A204.1 (cell line): Measurements from ENCODE around the gene MYL6.
"Not testable (repeated sequence)": the region's sequence is repeated elsewhere in the genome, so short reads cannot be mapped to it uniquely, and the experiment has no call there.

Experiments used
- FAIRE-seq: peaks from 2 replicates; lab custom pipeline; 2012; peaks lifted over from hg19 to GRCh38; lab: Jason Lieb, UNC

Gene MYL6

DNA sequence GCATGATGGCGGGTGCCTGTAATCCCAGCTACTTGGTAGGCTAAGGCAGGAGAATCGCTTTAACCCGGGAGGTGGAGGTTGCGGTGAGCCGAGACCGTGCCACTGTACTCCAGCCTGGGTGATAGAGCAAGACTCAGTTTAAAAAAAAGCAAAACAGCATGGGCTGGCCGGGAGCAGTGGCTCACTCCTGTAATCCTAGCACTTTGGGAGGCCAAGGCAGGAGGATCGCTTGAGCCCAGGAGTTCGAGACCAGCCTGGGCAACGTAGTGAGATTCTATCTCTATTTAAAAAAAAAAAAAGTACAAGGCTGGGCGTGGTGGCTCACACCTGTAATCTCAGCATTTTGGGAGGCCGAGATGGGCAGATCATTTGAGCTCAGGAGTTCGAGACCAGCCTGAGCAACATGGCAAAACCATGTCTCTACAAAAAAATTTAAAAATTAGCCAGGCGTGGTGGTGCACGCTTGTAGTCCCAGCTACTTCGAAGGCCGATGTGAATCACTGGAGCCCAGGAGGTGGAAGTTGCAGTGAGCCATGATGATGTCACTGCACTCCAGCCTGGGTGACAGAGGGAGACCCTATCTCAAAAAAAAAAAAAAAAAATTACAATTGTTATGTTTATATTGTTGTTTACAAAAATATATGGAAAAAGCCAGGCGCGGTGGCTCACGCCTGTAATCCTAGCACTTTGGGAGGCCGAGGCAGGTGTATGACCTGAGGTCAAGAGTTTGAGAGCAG is 1.5 kb upstream of the MYL6 start:
- FAIRE-seq, result not testable (repeated sequence)

- no peak for FAIRE-seq
Measured at GRCh38 chr12:56157201-56158028, 744 bp upstream of the MYL6 start.

DNA sequence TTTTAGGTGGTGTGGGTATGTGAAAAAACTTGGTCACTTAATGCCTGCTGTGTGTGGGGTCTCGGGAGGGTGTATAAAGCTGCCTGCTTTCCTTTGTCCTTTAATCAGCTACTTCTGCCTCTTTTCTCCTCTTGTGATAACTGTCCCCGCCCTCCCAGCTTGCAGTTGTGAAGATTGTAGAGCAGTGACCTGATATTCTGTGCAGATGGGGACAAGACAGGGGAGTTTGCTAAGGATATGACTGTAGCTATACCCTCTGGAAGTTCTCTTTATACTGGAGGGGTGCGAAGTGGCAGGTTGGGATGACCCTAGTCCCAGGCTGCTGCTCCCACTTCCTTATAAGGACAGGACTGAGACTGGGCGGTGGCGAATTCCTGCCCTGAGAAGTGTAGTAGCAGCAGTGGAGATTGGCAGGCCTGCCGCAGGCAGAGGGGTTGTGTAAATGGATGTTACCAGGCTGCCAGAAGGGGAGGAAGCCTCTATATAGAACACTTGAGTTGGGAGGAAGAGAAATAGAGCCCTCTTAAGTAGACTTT is 835 bp downstream of the MYL6 start:
- no peak for FAIRE-seq

- no peak for FAIRE-seq
Measured at GRCh38 chr12:56159482-56160192, 1.5 kb downstream of the MYL6 start.

DNA sequence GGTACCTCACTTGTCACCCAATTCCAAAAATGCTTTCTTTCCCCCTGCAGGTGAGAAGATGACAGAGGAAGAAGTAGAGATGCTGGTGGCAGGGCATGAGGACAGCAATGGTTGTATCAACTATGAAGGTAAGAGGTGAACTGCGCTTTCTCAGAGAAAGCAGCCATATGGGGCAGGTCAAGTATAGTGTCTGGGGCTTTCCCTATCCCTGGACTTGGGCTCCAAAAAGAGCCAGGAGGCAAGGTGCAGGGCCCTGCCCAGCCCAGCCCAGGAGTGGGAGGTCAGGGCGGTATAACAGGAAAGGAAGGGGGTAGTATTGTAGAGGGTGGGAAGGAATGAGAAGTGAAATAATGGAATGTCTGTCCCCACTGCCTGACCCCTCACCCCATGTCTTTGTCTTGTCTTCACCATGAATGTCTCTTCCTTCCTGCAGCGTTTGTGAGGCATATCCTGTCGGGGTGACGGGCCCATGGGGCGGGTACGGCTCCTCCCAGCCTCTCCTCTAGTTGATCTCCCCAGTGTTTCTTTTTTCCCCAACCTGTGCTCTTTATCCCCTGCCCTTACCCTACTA is 2.1 kb downstream of the MYL6 start:
- FAIRE-seq, result no peak

DNA sequence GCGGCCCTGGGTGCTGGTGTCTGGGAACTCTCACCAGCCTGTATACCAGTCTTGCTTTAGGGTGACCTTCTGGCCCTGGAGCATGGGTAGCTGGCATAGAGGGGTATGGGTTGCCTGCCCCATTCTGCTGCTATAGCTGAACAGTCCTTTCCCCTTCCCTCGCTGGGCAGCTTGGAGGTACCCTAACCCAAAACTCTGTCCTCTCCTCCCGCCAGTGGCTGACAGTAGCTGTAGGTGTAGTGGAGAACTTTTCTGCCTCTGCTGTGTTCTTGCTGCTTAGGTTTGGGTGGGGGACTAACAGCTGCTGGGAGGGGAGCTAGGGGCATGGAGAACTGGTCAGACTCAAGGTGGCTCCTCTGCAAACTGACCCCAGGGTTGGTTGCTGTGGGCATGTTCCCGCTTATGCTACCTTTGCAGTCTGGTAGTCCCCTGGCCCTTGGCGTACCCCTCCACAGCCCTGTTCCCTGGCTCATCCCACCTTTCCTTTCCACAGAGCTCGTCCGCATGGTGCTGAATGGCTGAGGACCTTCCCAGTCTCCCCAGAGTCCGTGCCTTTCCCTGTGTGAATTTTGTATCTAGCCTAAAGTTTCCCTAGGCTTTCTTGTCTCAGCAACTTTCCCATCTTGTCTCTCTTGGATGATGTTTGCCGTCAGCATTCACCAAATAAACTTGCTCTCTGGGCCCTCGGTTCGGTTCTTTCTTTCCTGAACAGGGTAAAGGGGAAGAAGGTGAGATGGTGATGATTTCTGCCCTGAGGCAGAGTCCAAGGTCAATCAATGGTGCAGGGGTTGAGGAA is 2.9 kb downstream of the MYL6 start:
- no peak for FAIRE-seq

DNA sequence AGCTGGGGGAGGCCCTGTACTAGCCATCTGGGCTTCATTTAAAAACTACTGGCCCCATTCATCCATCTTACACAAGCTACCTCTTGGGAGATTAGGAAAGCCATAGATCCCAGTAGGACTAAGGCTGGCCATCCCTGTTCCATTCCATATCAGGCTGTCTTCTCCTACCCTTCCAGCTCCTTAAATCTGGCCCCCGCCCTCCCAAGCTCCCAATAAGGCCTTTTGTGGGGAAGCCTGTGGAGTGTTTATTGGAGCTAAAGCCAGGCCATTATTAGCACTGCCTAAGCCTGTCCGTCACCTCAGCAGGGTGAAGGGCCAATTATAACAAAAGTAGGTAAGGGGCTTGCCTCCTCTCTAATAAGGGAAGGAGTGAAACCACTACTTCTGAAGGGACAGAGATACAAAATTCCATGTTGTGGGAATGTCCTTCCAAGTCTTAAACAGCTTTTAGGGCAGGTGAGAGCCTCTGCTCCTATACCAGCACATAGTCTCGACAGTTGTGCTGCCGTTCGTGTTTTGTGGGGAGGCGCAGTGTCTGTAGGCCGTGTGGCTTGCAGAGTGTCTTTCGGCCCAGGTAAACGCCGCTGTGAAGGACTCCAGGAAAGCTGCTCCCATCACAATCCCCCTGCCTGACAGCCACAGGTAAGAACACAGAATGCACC is 3.7 kb downstream of the MYL6 start:
- FAIRE-seq, result no peak

DNA sequence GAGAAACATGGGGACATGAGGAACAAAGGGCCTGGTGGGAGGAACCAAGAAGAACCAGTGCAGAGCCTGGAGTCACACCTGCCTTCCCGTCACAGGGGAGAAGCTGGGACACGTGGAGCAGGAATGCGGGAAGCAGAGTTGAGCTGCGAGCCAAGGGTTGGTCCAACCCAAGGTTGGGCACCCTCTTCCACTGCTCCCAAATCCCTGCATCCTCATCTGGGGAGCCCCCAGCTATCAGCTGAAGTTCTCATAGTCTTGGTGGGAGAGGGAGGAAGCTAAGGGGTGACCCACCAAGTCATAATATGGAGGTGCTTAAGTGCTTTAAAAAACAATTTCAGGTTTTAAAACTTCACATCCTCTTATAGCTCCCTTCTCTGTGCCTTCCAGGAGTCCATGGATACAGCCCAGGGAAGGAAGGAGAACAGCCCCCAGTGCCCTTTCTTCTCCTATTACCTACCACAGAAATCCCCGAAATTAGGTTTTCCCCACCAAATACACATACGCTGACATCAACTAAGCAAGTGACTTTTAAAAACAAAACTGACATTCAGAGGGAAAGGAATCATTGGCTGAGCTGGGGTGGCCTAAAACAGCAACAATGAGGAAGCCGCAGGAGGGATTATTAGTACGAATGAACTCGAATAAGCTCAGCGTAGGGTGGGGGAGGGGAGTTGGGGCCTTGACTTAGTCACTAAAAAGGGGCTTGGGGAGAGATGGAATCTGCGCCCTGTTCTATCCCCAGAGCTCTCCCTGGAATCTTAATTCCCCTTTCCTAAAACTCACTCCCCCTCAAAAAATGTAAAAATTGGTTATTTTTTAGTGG is 4.5 kb downstream of the MYL6 start:
- FAIRE-seq, result no peak

- FAIRE-seq, result no peak
Measured at GRCh38 chr12:56163533-56164344, 5.6 kb downstream of the MYL6 start.

DNA sequence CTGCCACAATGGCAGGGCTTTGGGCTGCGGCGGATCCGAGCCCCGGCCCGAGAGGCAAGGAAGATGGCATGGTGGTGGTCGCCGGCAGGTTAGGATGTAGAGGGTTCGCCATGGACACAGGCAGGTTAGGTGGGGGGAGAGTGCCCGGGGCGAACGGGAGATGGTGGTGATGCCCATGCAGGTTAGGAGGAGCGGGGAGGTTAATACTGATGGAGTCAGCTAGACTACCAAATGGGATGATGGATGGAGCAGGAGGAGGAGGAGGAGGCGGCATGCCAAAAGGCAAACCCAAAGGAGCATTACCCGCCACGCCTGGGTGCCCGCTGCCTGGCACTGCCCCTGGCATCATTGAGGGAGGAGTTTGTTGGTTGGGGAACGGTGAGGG is 6.2 kb downstream of the MYL6 start:
- FAIRE-seq, result no peak

DNA sequence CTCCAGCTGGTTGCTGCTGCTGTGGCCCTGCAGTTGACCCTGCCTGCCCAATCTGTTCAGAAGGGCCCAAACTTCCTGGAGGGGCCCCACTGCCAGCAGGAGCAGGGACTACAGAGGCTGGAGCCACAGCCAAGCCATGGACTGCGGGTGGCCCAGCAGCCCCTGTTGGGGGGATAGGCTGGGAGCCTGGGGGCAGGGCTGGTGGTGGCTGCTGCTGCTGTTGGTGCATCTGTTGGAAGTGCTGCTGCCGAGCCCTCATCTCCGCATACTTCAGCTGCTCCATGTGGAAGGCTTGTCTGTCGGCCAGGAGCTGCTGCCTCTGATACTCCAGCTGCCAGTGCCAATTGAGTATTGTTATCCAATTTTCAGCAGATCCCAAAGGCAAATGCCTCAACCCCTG is 7.2 kb downstream of the MYL6 start:
- FAIRE-seq, result no peak

DNA sequence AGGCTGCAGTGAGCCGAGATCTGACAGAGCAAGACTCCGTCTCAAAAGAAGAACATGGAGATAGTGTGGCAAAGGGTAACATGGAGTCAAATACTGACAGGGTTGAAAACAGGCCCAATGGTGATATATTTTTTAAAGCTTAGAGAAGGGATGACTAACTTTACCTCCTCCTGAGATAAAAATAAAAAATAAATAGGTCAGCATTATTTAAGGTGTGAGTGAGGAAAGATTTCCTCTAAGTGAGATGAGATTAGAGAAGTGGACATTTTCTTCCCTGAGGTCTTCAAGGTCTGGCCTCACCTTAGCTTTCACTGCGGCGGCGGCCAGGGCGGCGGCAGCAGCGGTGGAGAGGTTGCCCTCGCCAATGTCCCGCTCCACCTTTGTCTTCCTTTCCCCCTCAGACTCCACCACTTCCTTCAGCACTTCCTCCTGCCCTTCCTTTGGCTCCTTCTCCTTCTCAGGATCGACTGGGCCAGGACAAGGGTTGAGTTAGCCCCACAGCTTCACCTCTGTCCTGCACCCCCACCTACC is 11.1 kb downstream of the MYL6 start:
- no peak for FAIRE-seq

DNA sequence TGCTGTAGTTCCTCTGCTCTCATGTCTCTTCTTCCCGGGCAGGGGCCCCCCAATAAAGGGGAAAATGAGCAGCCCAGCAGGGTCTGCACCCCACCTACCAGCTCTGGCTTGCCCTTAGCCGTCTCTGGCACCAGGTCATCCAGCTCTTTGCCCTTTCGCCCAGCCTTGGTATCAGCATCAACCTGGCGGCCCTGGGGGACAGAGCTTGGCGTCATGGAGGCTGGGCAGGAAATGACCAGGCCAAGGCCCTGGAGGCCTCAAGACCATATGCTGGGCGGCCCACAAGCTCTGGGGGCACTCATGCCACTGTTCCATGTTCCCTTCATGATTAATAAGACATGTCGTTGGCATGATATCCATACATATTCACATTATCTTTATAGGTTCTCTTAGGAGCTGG is 14.7 kb downstream of the MYL6 start:
- no peak for FAIRE-seq

DNA sequence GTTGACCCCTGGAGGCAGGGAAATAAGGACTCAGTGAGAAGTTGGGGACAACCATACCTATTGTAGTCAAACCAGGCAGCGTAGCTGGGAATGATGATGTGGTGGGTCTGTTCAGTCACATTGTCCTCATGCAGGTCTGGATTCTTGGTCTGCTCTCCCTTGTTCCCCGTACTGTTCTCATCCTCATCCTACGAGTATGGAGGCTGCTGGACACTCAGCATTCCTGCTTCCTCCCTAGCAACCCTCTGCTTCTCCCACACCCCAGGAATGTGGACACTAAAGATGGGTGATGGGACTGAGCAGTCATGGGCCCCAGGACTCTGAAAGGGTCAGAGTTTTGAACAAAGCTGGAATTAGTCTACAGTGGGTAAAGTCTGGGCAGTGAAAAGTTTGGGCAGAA is 20.2 kb downstream of the MYL6 start:
- no peak for FAIRE-seq

- no peak for FAIRE-seq
Measured at GRCh38 chr12:56186957-56187356, 28.8 kb downstream of the MYL6 start.

GRCh38 chr12:56188131-56188777 is 30.1 kb downstream of the MYL6 start:
- no peak for FAIRE-seq

DNA sequence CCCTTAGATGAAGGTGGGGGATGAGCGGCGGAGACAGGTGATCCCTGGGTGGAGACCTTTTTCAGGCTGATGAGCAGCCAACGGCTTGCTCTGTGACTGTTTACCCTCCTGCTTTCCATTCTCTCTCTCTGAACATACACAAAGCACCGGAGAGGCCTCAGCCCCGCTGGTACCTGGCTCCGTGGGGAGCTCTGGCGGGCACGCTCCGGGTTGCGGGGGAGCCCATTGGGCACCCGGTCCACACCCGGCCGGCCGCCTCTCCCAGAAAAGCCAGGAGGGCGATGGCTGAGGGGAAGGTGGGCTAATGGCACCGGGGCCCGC is 30.6 kb downstream of the MYL6 start:
- FAIRE-seq, result no peak

DNA sequence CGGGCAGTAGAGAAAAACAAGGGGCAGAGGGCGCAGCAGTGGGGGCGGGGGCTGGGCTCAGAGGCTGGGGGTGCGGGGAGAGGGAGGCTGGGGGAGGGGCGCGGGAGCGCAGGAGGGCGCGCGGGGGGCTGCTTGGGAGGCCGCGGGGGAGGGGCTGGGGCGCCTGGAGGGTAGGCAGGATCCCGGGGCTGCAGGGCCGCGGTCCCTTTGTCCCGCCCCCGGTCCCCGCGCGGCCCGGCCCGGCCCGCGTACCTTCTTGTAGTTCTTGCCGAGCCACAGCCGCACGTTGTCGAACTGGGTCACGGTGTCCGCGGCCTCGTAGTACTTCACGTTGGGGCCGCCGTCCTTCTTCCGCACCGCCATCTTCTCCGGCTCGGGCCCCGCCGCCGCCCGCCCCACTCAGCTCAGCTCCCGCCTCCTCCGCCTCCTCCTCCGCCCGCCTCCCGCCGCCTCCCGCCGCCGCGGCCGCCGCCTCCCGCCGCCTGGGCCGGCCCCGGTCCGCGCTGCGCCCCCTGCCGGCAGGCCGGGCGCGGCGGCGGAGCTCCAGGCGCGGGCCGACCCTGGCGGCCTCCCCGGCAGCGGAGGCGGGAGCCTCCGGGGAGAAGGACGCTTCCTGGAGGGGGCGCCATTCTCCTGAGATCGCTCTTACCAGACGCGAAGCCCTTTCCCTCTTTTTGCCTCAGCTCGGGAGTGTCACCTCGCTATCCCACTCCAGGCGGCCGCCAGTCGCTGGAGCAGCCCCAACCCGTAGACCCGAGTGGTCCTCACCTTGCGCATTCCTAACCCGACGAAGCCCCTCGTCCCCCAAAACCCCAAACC is 31.1 kb downstream of the MYL6 start, which contains the start of gene SMARCC2:
SMARCC2 (minus strand) TSS at position 385 of the 819 bp plus-strand sequence; CDS start at position 363, 22 bp downstream.
- no peak for FAIRE-seq
